HepG2 (cell line): ENCODE data around the gene GABARAPL2. TPM values are rescaled to one million over a fixed set of nuclear protein-coding genes. Genes with fewer than 3 reads are reported as not detected.

Experiments
- PLRG1 ChIP-seq: fragments of 450-650 bp; conservative IDR thresholded peaks from 2 replicates; pipeline ENCODE4 v1.6.1; 2016
- ZBTB7B ChIP-seq: sonication (generic); formaldehyde crosslinking; IDR thresholded peaks from 2 replicates; pipeline ENCODE4 v1.4.0; 2020; ENCODE audit warnings: missing genetic modification reagents
- ZNF274 ChIP-seq: sonication (generic); formaldehyde crosslinking; IDR thresholded peaks from 2 replicates; pipeline ENCODE4 v1.5.1; 2020; ENCODE audit warnings: mild to moderate bottlenecking, missing genetic modification reagents
- ZNF407 ChIP-seq: sonication (generic); formaldehyde crosslinking; IDR thresholded peaks from one replicate; pipeline ENCODE4 v1.5.1; 2020; ENCODE audit warnings: mild to moderate bottlenecking, missing genetic modification reagents; ENCODE audit errors: not compliant biosample characterization
- ZNF788 ChIP-seq: sonication (generic); formaldehyde crosslinking; IDR thresholded peaks from 2 replicates; pipeline ENCODE4 v1.5.0; 2020; ENCODE audit warnings: mild to moderate bottlenecking, missing genetic modification reagents, borderline replicate concordance
- polyA plus RNA-seq, 8 experiments: library from polyadenylated mRNA; depleted of rRNA in 3 of 8; stranded (reverse) in 7 of 8; unstranded in 1 of 8; fragments of >200 nt; fragmentation: Illumina TruSeq in 4 of 8; extraction: Trizol in 4 of 8; gene quantifications; 2 replicates each; pipeline versions ENCODE4 v1.2.1 to v1.2.3, GENCODE V29; 2011 to 2016; ENCODE audit warnings: low read depth in 4 of 8, missing spikeins in 1 of 8, mixed read lengths in 1 of 8; ENCODE audit not compliant: insufficient read depth in 1 of 8
- total RNA-seq, 5 experiments: library from RNA; depleted of rRNA; stranded (reverse); fragments of >200 nt; fragmentation: Illumina TruSeq; extraction: Trizol; gene quantifications; 2 replicates each; pipeline ENCODE4 v1.2.3, GENCODE V29; 2016; ENCODE audit warnings: low read depth in 1 of 5

GABARAPL2 gene
- total and polyA plus RNA-seq, 2 of the 13 experiments (the other 11 are each of a cell fraction or from before 2014, with no cell fraction given) = 76.4 to 83.0 TPM

GRCh38 chr16:75566758-75567255, 628 bp downstream of the GABARAPL2 start (continued):
- TF ChIP-seq ZNF407 (CRISPR knock-in tag) (peak; percentile 50), ZNF274 (CRISPR knock-in tag) (no peak), ZBTB7B (CRISPR knock-in tag) (no peak; the same call in 1 of the 2 replicates), ZNF788 (CRISPR knock-in tag) (peak; percentile 40; the same call in 1 of the 2 replicates), PLRG1 (no peak)
